HepG2 (cell line): ENCODE measurements around the gene ACBD6.

ENCODE experiments used
- HDAC1 ChIP-seq: sonication (generic); formaldehyde crosslinking; IDR thresholded peaks from 2 replicates; pipeline ENCODE4 v1.5.1; 2020; ENCODE audit warnings: mild to moderate bottlenecking, missing genetic modification reagents
- KAT8 ChIP-seq: IDR thresholded peaks from 2 replicates; pipeline ENCODE4 v1.6.1; 2016; ENCODE audit warnings: missing genetic modification reagents, missing compliant biosample characterization
- MAX ChIP-seq: IDR thresholded peaks from 2 replicates; pipeline ENCODE4 v1.6.1; 2012; ENCODE audit warnings: inconsistent platforms
- NBN ChIP-seq: fragments of 450-650 bp; conservative IDR thresholded peaks from 2 replicates; pipeline ENCODE4 v1.6.1; 2017
- ZBTB7A ChIP-seq: sonication (generic); formaldehyde crosslinking; IDR thresholded peaks from 2 replicates; pipeline ENCODE4 v1.8.0; 2022; ENCODE audit warnings: mild to moderate bottlenecking, missing genetic modification reagents
- ZNF512 ChIP-seq: sonication (generic); formaldehyde crosslinking; IDR thresholded peaks from 2 replicates; pipeline ENCODE4 v1.4.0; 2020; ENCODE audit warnings: mild to moderate bottlenecking, missing genetic modification reagents
- ZNF629 ChIP-seq: sonication (generic); formaldehyde crosslinking; conservative IDR thresholded peaks from 2 replicates; pipeline ENCODE4 v1.5.0; 2020; ENCODE audit warnings: missing genetic modification reagents
- TF ChIP-seq, protein P1 (sequence below): sonication (generic); formaldehyde crosslinking; IDR thresholded peaks from 2 replicates; pipeline ENCODE4 v1.5.0; 2020; ENCODE audit warnings: mild to moderate bottlenecking, missing genetic modification reagents, moderate library complexity
- TF ChIP-seq, protein P2 (sequence below), 2 experiments: IDR thresholded peaks; 2 replicates each; pipeline ENCODE4 v1.6.1; 2011 to 2012; ENCODE audit warnings: low read length in 2 of 2, borderline replicate concordance in 1 of 2, low read depth in 1 of 2, mild to moderate bottlenecking in 1 of 2, moderate library complexity in 1 of 2

GRCh38 chr1:180352588-180352987 is 149.8 kb downstream of the ACBD6 start:
- TF ChIP-seq, protein P1, sequence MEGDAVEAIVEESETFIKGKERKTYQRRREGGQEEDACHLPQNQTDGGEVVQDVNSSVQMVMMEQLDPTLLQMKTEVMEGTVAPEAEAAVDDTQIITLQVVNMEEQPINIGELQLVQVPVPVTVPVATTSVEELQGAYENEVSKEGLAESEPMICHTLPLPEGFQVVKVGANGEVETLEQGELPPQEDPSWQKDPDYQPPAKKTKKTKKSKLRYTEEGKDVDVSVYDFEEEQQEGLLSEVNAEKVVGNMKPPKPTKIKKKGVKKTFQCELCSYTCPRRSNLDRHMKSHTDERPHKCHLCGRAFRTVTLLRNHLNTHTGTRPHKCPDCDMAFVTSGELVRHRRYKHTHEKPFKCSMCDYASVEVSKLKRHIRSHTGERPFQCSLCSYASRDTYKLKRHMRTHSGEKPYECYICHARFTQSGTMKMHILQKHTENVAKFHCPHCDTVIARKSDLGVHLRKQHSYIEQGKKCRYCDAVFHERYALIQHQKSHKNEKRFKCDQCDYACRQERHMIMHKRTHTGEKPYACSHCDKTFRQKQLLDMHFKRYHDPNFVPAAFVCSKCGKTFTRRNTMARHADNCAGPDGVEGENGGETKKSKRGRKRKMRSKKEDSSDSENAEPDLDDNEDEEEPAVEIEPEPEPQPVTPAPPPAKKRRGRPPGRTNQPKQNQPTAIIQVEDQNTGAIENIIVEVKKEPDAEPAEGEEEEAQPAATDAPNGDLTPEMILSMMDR (CRISPR knock-in tag), result no peak
- TF ChIP-seq NBN (no peak), KAT8 (no peak), ZNF512 (no peak), ZBTB7A (no peak), HDAC1 (CRISPR knock-in tag) (no peak), ZNF629 (no peak), MAX (no peak)
- TF ChIP-seq, protein P2, sequence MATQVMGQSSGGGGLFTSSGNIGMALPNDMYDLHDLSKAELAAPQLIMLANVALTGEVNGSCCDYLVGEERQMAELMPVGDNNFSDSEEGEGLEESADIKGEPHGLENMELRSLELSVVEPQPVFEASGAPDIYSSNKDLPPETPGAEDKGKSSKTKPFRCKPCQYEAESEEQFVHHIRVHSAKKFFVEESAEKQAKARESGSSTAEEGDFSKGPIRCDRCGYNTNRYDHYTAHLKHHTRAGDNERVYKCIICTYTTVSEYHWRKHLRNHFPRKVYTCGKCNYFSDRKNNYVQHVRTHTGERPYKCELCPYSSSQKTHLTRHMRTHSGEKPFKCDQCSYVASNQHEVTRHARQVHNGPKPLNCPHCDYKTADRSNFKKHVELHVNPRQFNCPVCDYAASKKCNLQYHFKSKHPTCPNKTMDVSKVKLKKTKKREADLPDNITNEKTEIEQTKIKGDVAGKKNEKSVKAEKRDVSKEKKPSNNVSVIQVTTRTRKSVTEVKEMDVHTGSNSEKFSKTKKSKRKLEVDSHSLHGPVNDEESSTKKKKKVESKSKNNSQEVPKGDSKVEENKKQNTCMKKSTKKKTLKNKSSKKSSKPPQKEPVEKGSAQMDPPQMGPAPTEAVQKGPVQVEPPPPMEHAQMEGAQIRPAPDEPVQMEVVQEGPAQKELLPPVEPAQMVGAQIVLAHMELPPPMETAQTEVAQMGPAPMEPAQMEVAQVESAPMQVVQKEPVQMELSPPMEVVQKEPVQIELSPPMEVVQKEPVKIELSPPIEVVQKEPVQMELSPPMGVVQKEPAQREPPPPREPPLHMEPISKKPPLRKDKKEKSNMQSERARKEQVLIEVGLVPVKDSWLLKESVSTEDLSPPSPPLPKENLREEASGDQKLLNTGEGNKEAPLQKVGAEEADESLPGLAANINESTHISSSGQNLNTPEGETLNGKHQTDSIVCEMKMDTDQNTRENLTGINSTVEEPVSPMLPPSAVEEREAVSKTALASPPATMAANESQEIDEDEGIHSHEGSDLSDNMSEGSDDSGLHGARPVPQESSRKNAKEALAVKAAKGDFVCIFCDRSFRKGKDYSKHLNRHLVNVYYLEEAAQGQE (IDR thresholded peaks at IDR 0.05; ENCODE audit: borderline replicate concordance in 1 of 2, low read depth in 1 of 2, low read length in 2 of 2), result no peak
